GM18526 (cell line): ENCODE measurements around the gene MRGPRE.

ENCODE experiments used
- POLR2A ChIP-seq: IDR thresholded peaks from 3 replicates; pipeline ENCODE4 v1.6.1; 2011; ENCODE audit not compliant: insufficient read length; ENCODE audit errors: extremely low read depth

MRGPRE gene, protein sequence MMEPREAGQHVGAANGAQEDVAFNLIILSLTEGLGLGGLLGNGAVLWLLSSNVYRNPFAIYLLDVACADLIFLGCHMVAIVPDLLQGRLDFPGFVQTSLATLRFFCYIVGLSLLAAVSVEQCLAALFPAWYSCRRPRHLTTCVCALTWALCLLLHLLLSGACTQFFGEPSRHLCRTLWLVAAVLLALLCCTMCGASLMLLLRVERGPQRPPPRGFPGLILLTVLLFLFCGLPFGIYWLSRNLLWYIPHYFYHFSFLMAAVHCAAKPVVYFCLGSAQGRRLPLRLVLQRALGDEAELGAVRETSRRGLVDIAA

GRCh38 chr11:3231851-3232744 is at the start of gene MRGPRE:
Gene MRGPRE (minus strand): TSS chr11:3232417. CDS start chr11:3228799, 3,618 bp downstream.
- TF ChIP-seq POLR2A: no peak

DNA sequence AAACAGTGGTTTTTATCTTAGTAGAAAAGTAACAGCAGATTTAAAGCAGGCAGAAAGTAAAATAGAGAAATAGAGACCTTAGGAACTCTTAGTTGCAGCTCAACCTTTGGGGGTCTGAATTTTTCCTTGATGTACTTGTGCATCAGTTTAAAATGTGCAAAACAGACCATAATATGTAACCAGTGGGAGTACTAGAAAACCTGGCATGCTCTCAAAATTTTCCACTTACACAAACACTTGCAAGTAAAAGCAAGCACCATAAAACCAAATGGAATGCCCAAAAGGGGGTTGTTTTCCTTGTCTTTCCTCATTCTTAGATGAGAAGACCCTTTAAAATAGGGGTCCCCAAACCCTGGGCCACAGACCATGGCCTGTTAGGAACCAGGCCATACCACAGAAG is 12.9 kb upstream of the MRGPRE start:
- no peak for TF ChIP-seq POLR2A

- TF ChIP-seq POLR2A: no peak
Observed at GRCh38 chr11:3243880-3244279, 11.7 kb upstream of the MRGPRE start.

DNA sequence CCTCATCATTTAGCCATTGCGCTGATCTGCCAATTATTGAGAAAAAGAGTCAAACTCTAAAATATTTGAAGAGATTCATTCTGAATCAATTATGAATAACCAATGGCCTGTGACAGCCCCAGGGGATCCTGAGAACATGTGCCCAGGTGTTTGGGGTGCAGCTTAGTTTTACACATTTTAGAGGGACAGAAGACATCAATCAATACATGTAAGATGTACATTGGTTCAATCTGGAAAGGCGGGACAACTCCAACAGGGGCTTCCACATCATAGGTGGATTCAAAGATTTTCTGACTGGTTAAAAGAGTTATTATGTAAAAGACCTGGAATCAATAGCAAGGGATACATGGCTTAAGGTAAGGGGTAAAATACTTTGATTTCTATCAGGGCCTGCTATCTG is 4.9 kb upstream of the MRGPRE start:
- no peak for TF ChIP-seq POLR2A

GRCh38 chr11:3234846-3235245 is 2.6 kb upstream of the MRGPRE start:
- no peak for TF ChIP-seq POLR2A

DNA sequence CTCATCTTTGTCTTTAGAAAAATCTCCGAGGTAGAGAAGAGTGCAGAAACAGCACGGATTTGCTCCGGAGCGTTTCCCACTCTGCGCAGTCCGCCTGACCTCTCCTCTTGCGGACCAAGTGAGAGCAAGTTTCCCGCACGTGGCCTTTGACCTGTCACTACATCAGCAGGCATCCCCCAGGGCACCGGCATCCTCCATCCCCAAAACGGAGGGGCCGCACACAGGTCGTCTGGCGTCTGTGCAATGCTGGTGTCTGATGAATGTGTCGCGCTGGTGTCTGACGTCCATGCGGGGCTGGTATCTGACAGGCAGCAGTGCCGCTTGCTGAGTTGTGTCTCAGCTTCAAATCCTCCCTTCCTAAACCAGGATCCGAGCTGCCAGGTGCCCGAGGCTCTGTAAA is 739 bp upstream of the MRGPRE start:
- TF ChIP-seq POLR2A: no peak

DNA sequence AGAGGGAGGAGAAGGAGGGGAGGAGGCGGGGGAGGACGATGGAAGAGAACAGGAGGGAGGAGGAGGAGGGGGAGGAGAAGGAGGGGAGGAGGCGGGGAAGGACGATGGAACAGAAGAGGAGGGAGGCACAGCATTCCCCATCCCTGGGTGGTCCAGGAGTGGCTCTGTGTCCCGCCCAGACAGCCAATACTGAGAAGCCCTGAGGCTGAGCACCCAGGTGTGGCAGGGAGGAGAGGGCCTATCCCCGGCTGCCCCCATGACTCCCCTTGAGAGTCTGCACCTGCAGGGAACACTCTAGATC is 717 bp downstream of the MRGPRE start:
- no peak for TF ChIP-seq POLR2A

GRCh38 chr11:3230636-3231549 is 1.3 kb downstream of the MRGPRE start:
- no peak for TF ChIP-seq POLR2A

DNA sequence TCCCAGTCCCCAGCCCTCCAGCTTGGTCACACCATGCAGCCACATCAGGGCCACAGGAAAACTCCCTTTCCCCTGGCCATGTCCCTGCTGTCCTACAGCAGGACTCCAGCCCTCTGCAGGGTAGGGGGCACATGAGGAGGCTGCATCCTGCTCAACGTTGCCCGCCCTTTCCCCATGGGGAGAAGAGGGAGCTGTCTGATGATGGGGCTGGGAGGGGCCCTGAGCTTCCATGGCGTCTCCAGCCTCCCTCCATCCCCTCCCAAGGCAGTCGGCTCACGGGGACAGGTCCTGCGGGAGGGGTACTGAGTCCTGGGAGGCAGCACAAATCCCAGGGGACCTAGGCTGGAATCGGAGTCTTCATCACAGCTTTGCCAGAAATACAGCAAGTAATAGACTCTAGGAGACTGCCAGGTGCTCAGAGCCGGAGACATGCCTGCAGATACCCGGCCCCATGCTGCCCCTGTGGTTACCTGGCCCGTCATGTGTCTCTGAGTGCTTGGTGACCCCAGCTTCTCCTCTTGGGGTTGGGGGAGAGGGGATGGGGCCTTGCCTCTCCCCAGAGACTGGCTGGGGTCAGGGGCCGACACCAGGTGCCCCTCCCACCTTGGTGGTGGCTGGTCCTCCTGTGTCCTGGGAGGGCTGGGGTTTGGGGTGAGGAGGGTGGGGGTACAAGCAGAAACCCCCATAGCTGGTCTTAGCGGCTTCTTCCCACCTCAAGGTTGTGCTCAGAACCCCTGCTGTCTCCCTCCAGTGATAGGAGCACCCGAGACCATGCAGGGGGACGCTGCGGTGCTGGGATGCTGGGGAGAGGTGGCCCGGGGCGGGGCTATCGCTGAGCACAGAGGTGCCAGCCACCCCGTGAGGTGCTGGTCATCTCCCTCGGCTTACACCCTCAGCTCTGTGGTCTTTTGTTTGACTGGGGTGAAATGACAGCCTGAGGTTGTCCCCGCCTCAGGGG is 2.3 kb downstream of the MRGPRE start:
- TF ChIP-seq POLR2A: no peak

DNA sequence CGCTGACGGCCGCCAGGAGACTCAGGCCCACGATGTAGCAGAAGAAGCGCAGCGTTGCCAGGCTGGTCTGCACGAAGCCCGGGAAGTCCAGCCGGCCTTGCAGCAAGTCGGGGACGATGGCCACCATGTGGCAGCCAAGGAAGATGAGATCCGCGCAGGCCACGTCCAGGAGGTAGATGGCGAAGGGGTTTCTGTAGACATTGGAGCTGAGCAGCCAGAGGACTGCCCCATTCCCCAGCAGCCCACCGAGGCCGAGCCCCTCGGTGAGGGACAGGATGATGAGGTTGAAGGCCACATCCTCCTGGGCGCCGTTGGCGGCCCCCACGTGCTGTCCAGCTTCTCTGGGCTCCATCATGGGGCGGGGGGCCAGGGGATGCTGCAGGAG is 3.8 kb downstream of the MRGPRE start:
- TF ChIP-seq POLR2A: no peak

- no peak for TF ChIP-seq POLR2A
Observed at GRCh38 chr11:3227568-3228444, 4.4 kb downstream of the MRGPRE start.

GRCh38 chr11:3226846-3227567 is 5.2 kb downstream of the MRGPRE start:
- TF ChIP-seq POLR2A: no peak
